ENCODE measurements around the gene TRIL. TPM values are rescaled to one million over a fixed set of nuclear protein-coding genes. Genes with fewer than 3 reads are reported as not detected.

TRIL gene
- total and polyA plus RNA-seq, 2 donors (not counting 3 experiments of a cell fraction or from before 2014, with no cell fraction given), result 0.52 to 1.8 TPM

DNA sequence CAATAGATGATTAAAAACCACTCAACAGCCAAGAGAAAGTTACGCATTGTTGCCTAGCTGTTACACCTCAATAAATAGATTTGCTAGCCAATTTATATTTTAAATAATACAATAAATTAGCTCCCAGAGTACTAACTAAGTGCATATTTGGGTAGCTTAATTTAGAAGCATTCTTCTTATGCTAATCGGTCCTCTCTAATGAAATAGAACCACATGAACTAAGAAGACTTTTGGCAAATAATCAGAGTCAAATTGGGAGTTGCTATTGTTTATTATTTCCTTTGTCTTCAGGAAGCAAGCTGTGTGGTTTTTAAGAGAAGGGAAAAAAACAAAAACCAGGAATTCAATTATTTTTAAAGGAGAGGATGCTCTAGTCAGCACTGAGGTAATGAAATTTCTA lies 49.0 kb upstream of the TRIL start:
- CTCF ChIA-PET, result no interaction called here
- Histone ChIP-seq H3K9me1 (replicated peaks; ENCODE audit: control insufficient read depth, extremely low read depth, insufficient read depth, low read length) (no peaks in the 10 kb centered on the region), H3K27me3 (ENCODE audit: control insufficient read depth in 2 of 2, insufficient read depth in 2 of 2, low read length in 2 of 2) (peaks cover 2 to 9% of the 10 kb centered on the region in 2 experiments), H3K9me3 (replicated peaks; ENCODE audit: control insufficient read depth, insufficient read depth, low read length) (no peaks in the 10 kb centered on the region), H4K20me1 (replicated peaks; ENCODE audit: control insufficient read depth, extremely low read depth, insufficient read depth, low read length) (no peaks in the 10 kb centered on the region), H3K4me2 (ENCODE audit: insufficient read depth, low read length) (no peak overlapping the region), H3K4me3 (replicated peaks in 1 of 3; ENCODE audit: insufficient read depth in 1 of 3, low read depth in 1 of 3, low read length in 3 of 3) (no peak overlapping the region), H3K36me3 (ENCODE audit: control insufficient read depth in 2 of 2, extremely low read depth in 1 of 2, insufficient read depth in 2 of 2, low read length in 2 of 2) (no peaks in the 10 kb centered on the region), H3K9ac (replicated peaks; ENCODE audit: extremely low read depth, insufficient read depth, low read length) (no peak overlapping the region), H3K27ac (ENCODE audit: insufficient read depth, low read depth, low read length) (no peak overlapping the region), H2AFZ (ENCODE audit: low read depth, low read length) (no peak overlapping the region), H3K4me1 (ENCODE audit: control insufficient read depth, extremely low read depth, insufficient read depth, low read length) (peaks cover 2% of the 10 kb centered on the region), H3K79me2 (ENCODE audit: control insufficient read depth, insufficient read depth, low read length) (no peaks in the 10 kb centered on the region)
- FAIRE-seq (no peak), DNase-seq (ENCODE audit: low read depth, low spot score) (no peak)
- TF ChIP-seq, protein P1, sequence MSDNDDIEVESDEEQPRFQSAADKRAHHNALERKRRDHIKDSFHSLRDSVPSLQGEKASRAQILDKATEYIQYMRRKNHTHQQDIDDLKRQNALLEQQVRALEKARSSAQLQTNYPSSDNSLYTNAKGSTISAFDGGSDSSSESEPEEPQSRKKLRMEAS (IDR thresholded peaks at IDR 0.05; ENCODE audit: insufficient read depth, insufficient read length), result no peak
- TF ChIP-seq, protein P2, sequence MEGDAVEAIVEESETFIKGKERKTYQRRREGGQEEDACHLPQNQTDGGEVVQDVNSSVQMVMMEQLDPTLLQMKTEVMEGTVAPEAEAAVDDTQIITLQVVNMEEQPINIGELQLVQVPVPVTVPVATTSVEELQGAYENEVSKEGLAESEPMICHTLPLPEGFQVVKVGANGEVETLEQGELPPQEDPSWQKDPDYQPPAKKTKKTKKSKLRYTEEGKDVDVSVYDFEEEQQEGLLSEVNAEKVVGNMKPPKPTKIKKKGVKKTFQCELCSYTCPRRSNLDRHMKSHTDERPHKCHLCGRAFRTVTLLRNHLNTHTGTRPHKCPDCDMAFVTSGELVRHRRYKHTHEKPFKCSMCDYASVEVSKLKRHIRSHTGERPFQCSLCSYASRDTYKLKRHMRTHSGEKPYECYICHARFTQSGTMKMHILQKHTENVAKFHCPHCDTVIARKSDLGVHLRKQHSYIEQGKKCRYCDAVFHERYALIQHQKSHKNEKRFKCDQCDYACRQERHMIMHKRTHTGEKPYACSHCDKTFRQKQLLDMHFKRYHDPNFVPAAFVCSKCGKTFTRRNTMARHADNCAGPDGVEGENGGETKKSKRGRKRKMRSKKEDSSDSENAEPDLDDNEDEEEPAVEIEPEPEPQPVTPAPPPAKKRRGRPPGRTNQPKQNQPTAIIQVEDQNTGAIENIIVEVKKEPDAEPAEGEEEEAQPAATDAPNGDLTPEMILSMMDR (IDR thresholded peaks at IDR 0.05; ENCODE audit: extremely low read depth in 1 of 2, insufficient read depth in 1 of 2, low read depth in 1 of 2, low read length in 2 of 2), result no peak
- TF ChIP-seq EZH2 (IDR thresholded peaks at IDR 0.05; ENCODE audit: borderline replicate concordance, low read depth, low read length, severe bottlenecking) (no peak), JUN (IDR thresholded peaks at IDR 0.05; ENCODE audit: borderline replicate concordance, insufficient read depth, insufficient read length, low read depth) (no peak), POLR2A (IDR thresholded peaks at IDR 0.05; ENCODE audit: low read depth, low read length) (no peak), MYC (IDR thresholded peaks at IDR 0.05; ENCODE audit: low read depth, low read length) (no peak)
- dilution Hi-C loops (cut with MboI; ENCODE audit: extremely low pct_ligation_motif_present, low sequenced_read_pairs) (no loop called here), intact Hi-C loops (cut with micrococcal nuclease) (no loop called here)
- POLR2A ChIA-PET, result no interaction called here
- no TSS peak for BruUV-seq (replicated peaks)

DNA sequence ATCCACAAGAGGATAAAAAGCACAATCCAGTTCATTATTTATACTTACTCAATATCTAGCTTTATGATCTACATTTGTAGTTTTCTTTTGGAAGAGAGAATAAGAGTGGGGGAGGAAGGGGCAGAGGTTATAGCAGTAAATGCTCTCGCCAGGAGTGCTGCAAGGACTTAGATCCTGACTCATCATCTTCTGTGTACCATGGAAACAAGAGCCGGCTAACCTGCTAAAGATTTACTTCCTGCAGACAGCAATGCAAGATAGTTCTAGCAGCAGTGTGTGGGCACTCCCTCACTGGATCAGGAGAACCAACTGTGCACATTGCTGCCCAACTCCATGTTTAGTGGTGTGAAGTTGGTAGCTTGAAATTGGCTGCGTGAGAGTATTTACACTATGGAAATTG lies 47.7 kb upstream of the TRIL start:
- ChIA-PET CTCF (no interaction called here), POLR2A (no interaction called here)
- TF ChIP-seq JUN (IDR thresholded peaks at IDR 0.05; ENCODE audit: borderline replicate concordance, insufficient read depth, insufficient read length, low read depth), result no peak
- TF ChIP-seq GATA2 (IDR thresholded peaks at IDR 0.05; ENCODE audit: insufficient read depth, insufficient read length, low read depth, low read length), result no peak
- no peak for TF ChIP-seq EZH2 (IDR thresholded peaks at IDR 0.05; ENCODE audit: borderline replicate concordance, low read depth, low read length, severe bottlenecking)
- no peak for TF ChIP-seq MYC (IDR thresholded peaks at IDR 0.05; ENCODE audit: low read depth, low read length)
- no peak for TF ChIP-seq FOS (IDR thresholded peaks at IDR 0.05; ENCODE audit: borderline replicate concordance, insufficient read depth, low read length)
- TF ChIP-seq, protein P1 (IDR thresholded peaks at IDR 0.05; ENCODE audit: insufficient read depth, insufficient read length), result no peak
- no peak for TF ChIP-seq POLR2A (IDR thresholded peaks at IDR 0.05; ENCODE audit: low read depth, low read length)
- TF ChIP-seq, protein P2 (IDR thresholded peaks at IDR 0.05; ENCODE audit: extremely low read depth in 1 of 2, insufficient read depth in 1 of 2, low read depth in 1 of 2, low read length in 2 of 2), result no peak
- no peak for TF ChIP-seq POLR2AphosphoS5 (IDR thresholded peaks at IDR 0.05; ENCODE audit: insufficient read depth, low read depth, low read length)
- FAIRE-seq (no peak), DNase-seq (ENCODE audit: low read depth, low spot score) (no peak)
- Histone ChIP-seq H3K27ac (ENCODE audit: insufficient read depth, low read depth, low read length) (no peak overlapping the region), H3K79me2 (ENCODE audit: control insufficient read depth, insufficient read depth, low read length) (no peaks in the 10 kb centered on the region), H3K27me3 (ENCODE audit: control insufficient read depth in 2 of 2, insufficient read depth in 2 of 2, low read length in 2 of 2) (peaks cover 10 to 21% of the 10 kb centered on the region in 2 experiments), H3K36me3 (ENCODE audit: control insufficient read depth in 2 of 2, extremely low read depth in 1 of 2, insufficient read depth in 2 of 2, low read length in 2 of 2) (no peaks in the 10 kb centered on the region), H2AFZ (ENCODE audit: low read depth, low read length) (no peak overlapping the region), H3K4me2 (ENCODE audit: insufficient read depth, low read length) (no peak overlapping the region), H3K9ac (replicated peaks; ENCODE audit: extremely low read depth, insufficient read depth, low read length) (no peak overlapping the region), H3K9me3 (replicated peaks; ENCODE audit: control insufficient read depth, insufficient read depth, low read length) (no peaks in the 10 kb centered on the region), H4K20me1 (replicated peaks; ENCODE audit: control insufficient read depth, extremely low read depth, insufficient read depth, low read length) (no peaks in the 10 kb centered on the region), H3K4me1 (ENCODE audit: control insufficient read depth, extremely low read depth, insufficient read depth, low read length) (peaks cover 2% of the 10 kb centered on the region), H3K4me3 (replicated peaks in 1 of 3; ENCODE audit: insufficient read depth in 1 of 3, low read depth in 1 of 3, low read length in 3 of 3) (no peak overlapping the region), H3K9me1 (replicated peaks; ENCODE audit: control insufficient read depth, extremely low read depth, insufficient read depth, low read length) (no peaks in the 10 kb centered on the region)
- intact Hi-C loops (cut with micrococcal nuclease) (no loop called here), dilution Hi-C loops (cut with MboI; ENCODE audit: extremely low pct_ligation_motif_present, low sequenced_read_pairs) (no loop called here)
- no TSS peak for BruUV-seq (replicated peaks)

All from endothelial cell of umbilical vein (primary cell).